ENCODE results near the gene CKLF. TPM values are rescaled to one million over a fixed set of nuclear protein-coding genes. Genes with fewer than 3 reads are reported as not detected.
"Not testable (repeated sequence)": the region's sequence is repeated elsewhere in the genome, so short reads cannot be mapped to it uniquely, and the experiment has no call there.

CKLF gene
- 10 to 100 TPM; 27.5 to 31.8 TPM for total RNA-seq
- long read RNA-seq, transcript CKLF-201 (4 exons, 669 nt), result major isoform, 8 of 17 reads
- long read RNA-seq, transcript CKLF-203 (3 exons, 508 nt), result minor isoform, 6 of 17 reads
- long read RNA-seq, partial matches to known transcripts, result 0 of 17 reads
- long read RNA-seq, other reads (novel, unspliced or antisense), result 0 of 17 reads

- peak; percentile 79 for ATAC-seq
- peak; percentile 83 to 91 for DNase-seq
- intact Hi-C loops (cut with DNase I, micrococcal nuclease), result no loop called here
Observed at GRCh38 chr16:66552286-66553177, at the start of gene CKLF. TSS of gene CKLF (plus strand) at chr16:66552576. CDS start at chr16:66552716, 140 bp downstream.

- ATAC-seq (no peak), DNase-seq (peak in 1 of 2 donors; percentile 3)
- intact Hi-C loops (cut with DNase I, micrococcal nuclease), result no loop called here
Observed at GRCh38 chr16:66503030-66503429, 49.3 kb upstream of the CKLF start.

GRCh38 chr16:66503612-66504011 lies 48.8 kb upstream of the CKLF start:
- ATAC-seq, result no peak
- intact Hi-C loops (cut with DNase I, micrococcal nuclease), result no loop called here
- no peak for DNase-seq

- intact Hi-C loops (cut with DNase I, micrococcal nuclease), result no loop called here
- ATAC-seq (peak; percentile 55), DNase-seq (no peak)
Observed at GRCh38 chr16:66507731-66508239, 44.6 kb upstream of the CKLF start.

- no peak for DNase-seq
- intact Hi-C loops (cut with DNase I, micrococcal nuclease), result no loop called here
Observed at GRCh38 chr16:66508248-66508913, 44.0 kb upstream of the CKLF start.

GRCh38 chr16:66508914-66509496 lies 43.4 kb upstream of the CKLF start:
- no peak for DNase-seq
- intact Hi-C loops (cut with DNase I, micrococcal nuclease), result no loop called here
- ATAC-seq, result no peak

More at GRCh38 chr16:66508248-66508913, 44.0 kb upstream of the CKLF start:
- ATAC-seq, result peak; percentile 72

- intact Hi-C loops (cut with DNase I, micrococcal nuclease), result no loop called here
- ATAC-seq (no peak), DNase-seq (no peak)
Observed at GRCh38 chr16:66509576-66509975, 42.8 kb upstream of the CKLF start.

- intact Hi-C loops (cut with DNase I, micrococcal nuclease), result no loop called here
- ATAC-seq (no peak), DNase-seq (no peak)
Observed at GRCh38 chr16:66510298-66510697, 42.1 kb upstream of the CKLF start.

GRCh38 chr16:66510711-66511601 lies 41.4 kb upstream of the CKLF start:
- intact Hi-C loops (cut with DNase I, micrococcal nuclease), result no loop called here
- DNase-seq (no peak), ATAC-seq (no peak)

GRCh38 chr16:66511602-66512271 lies 40.6 kb upstream of the CKLF start:
- intact Hi-C loops (cut with DNase I, micrococcal nuclease), result no loop called here
- DNase-seq (no peak), ATAC-seq (no peak)

- intact Hi-C loops (cut with DNase I, micrococcal nuclease), result no loop called here
- DNase-seq, result no peak
- ATAC-seq, result no peak
Observed at GRCh38 chr16:66512272-66513110, 39.9 kb upstream of the CKLF start.

GRCh38 chr16:66513111-66513723 lies 39.2 kb upstream of the CKLF start:
- DNase-seq (no peak), ATAC-seq (no peak)
- intact Hi-C loops (cut with DNase I, micrococcal nuclease), result no loop called here

- DNase-seq; intact Hi-C loops (cut with DNase I, micrococcal nuclease); ATAC-seq: not testable (repeated sequence)
Observed at GRCh38 chr16:66514391-66514790, 38.0 kb upstream of the CKLF start.

- ATAC-seq; intact Hi-C loops (cut with DNase I, micrococcal nuclease); DNase-seq: not testable (repeated sequence)
Observed at GRCh38 chr16:66514980-66515595, 37.3 kb upstream of the CKLF start.

GRCh38 chr16:66515596-66516508 lies 36.5 kb upstream of the CKLF start:
- intact Hi-C loops (cut with DNase I, micrococcal nuclease), result no loop called here
- DNase-seq (no peak), ATAC-seq (peak; percentile 20)

Data from left colon (tissue), 2 donors.